ENCODE measurements around the gene GPI. TPM values are rescaled to one million over a fixed set of nuclear protein-coding genes. Genes with fewer than 3 reads are reported as not detected.

Gene GPI
- total and polyA plus RNA-seq, 2 of the 13 experiments (the other 11 are each of a cell fraction or from before 2014, with no cell fraction given): 147 to 167 TPM

GRCh38 chr19:34359954-34360315 lies 5.1 kb upstream of the GPI start (continued):
- no peak; the same call in 1 of the 2 replicates for TF ChIP-seq ZNF670 (CRISPR knock-in tag; IDR thresholded peaks at IDR 0.05; ENCODE audit: borderline replicate concordance)
- 0 out of 2 replicates have a peak, but pooled peaks have one; percentile 18 for TF ChIP-seq ZFP82 (CRISPR knock-in tag; IDR thresholded peaks at IDR 0.05; ENCODE audit: borderline replicate concordance)
- TF ChIP-seq ZNF501 (CRISPR knock-in tag; IDR thresholded peaks at IDR 0.05): peak; percentile 6; the same call in 1 of the 2 replicates
- no peak for TF ChIP-seq DZIP1 (CRISPR knock-in tag; IDR thresholded peaks at IDR 0.05)
- no peak for TF ChIP-seq ZNF674 (CRISPR knock-in tag; IDR thresholded peaks at IDR 0.05; ENCODE audit: low read depth)
- no peak for TF ChIP-seq SCMH1 (CRISPR knock-in tag; IDR thresholded peaks at IDR 0.05; ENCODE audit: borderline replicate concordance)
- TF ChIP-seq RAD21 (CRISPR knock-in tag; IDR thresholded peaks at IDR 0.05): 0 out of 2 replicates have a peak, but pooled peaks have one; percentile 3
- 0 out of 2 replicates have a peak, but pooled peaks have one; percentile 8 for TF ChIP-seq ZNF296 (CRISPR knock-in tag; conservative IDR thresholded peaks at IDR 0.05)
- no peak for TF ChIP-seq BORCS8-MEF2B (CRISPR knock-in tag; IDR thresholded peaks at IDR 0.05)
- TF ChIP-seq ZSCAN5A (CRISPR knock-in tag; IDR thresholded peaks at IDR 0.05; ENCODE audit: borderline replicate concordance): 0 out of 2 replicates have a peak, but pooled peaks have one; percentile 3
- 0 out of 2 replicates have a peak, but pooled peaks have one; percentile 2 for TF ChIP-seq ZNF589 (CRISPR knock-in tag; conservative IDR thresholded peaks at IDR 0.05)
- TF ChIP-seq ZNF512 (CRISPR knock-in tag; IDR thresholded peaks at IDR 0.05): no peak
- TF ChIP-seq RXRB (CRISPR knock-in tag; IDR thresholded peaks at IDR 0.05; ENCODE audit: borderline replicate concordance): no peak
